OCI-LY1 (cell line): ENCODE measurements around the gene ARHGAP32.

ENCODE experiments used
- H2AFZ ChIP-seq: fragments of 200-600 bp; sonication (generic), shearing (Covaris generic); 2 replicates; pipeline ENCODE4 v1.6.0; 2014; ENCODE audit warnings: antibody characterized with exemption, mild to moderate bottlenecking, low read length
- H3F3A ChIP-seq: fragments of 200-600 bp; sonication (generic), shearing (Covaris generic); 2 replicates; pipeline ENCODE4 v1.6.0; 2014; ENCODE audit warnings: mild to moderate bottlenecking, antibody characterized with exemption, low read length, moderate library complexity; ENCODE audit not compliant: insufficient read depth
- H3K27ac ChIP-seq: fragments of 200-600 bp; sonication (generic); 2 replicates; pipeline ENCODE4 v1.5.1; 2014; ENCODE audit warnings: low read length, mixed run types, mild to moderate bottlenecking, low read depth; ENCODE audit not compliant: poor library complexity, severe bottlenecking
- H3K27me3 ChIP-seq: fragments of 200-600 bp; sonication (generic); 2 replicates; pipeline ENCODE4 v1.6.0; 2014; ENCODE audit warnings: antibody characterized with exemption, mild to moderate bottlenecking, low read length, moderate library complexity; ENCODE audit not compliant: insufficient read depth
- H3K36me3 ChIP-seq: fragments of 200-600 bp; sonication (generic); 2 replicates; pipeline ENCODE4 v1.6.1; 2014; ENCODE audit warnings: mild to moderate bottlenecking, antibody characterized with exemption, low read length, moderate library complexity, mixed read lengths; ENCODE audit not compliant: insufficient read depth
- H3K4me1 ChIP-seq: fragments of 200-600 bp; sonication (generic); 2 replicates; pipeline ENCODE4 v1.5.1; 2014; ENCODE audit warnings: mild to moderate bottlenecking, low read length, moderate library complexity; ENCODE audit not compliant: insufficient read depth, severe bottlenecking
- H3K4me2 ChIP-seq: fragments of 200-600 bp; sonication (generic), shearing (Covaris generic); 2 replicates; pipeline ENCODE4 v1.6.1; 2014; ENCODE audit warnings: low read length
- H3K4me3 ChIP-seq: fragments of 200-600 bp; sonication (generic); 2 replicates; pipeline ENCODE4 v1.5.1; 2014; ENCODE audit warnings: low read length, low read depth, mild to moderate bottlenecking, mixed read lengths; ENCODE audit not compliant: poor library complexity, severe bottlenecking
- H3K79me2 ChIP-seq: fragments of 200-600 bp; shearing (Covaris generic); 2 replicates; pipeline ENCODE4 v1.6.1; 2016; ENCODE audit warnings: mixed run types, low read length, mixed read lengths; ENCODE audit not compliant: insufficient read depth
- H3K9ac ChIP-seq: fragments of 200-600 bp; sonication (generic), shearing (Covaris generic); 2 replicates; pipeline ENCODE4 v1.6.1; 2014; ENCODE audit warnings: mild to moderate bottlenecking, low read length, mixed read lengths
- H3K9me2 ChIP-seq: fragments of 200-600 bp; sonication (generic), shearing (Covaris generic); 2 replicates; pipeline ENCODE4 v1.6.1; 2014; ENCODE audit warnings: low read depth, mild to moderate bottlenecking, low read length, mixed read lengths
- H3K9me3 ChIP-seq: fragments of 200-600 bp; shearing (Covaris generic); 2 replicates; pipeline ENCODE4 v1.6.1; 2014; ENCODE audit warnings: low read length, mixed read lengths
- H4K20me1 ChIP-seq: fragments of 200-600 bp; sonication (generic), shearing (Covaris generic); 2 replicates; pipeline ENCODE4 v1.6.0; 2016; ENCODE audit warnings: mild to moderate bottlenecking, low read length; ENCODE audit not compliant: insufficient read depth
- CTCF ChIP-seq: fragments of 200-600 bp; sonication (generic), shearing (Covaris generic); IDR thresholded peaks from 2 replicates; pipeline ENCODE4 v1.5.1; 2017; ENCODE audit warnings: mild to moderate bottlenecking, antibody characterized with exemption, low read length, moderate library complexity, mixed read lengths
- EZH2 ChIP-seq: fragments of 200-600 bp; sonication (generic), shearing (Covaris generic); IDR thresholded peaks from 2 replicates; pipeline ENCODE4 v1.8.0; 2017; ENCODE audit warnings: borderline replicate concordance, mixed run types, mild to moderate bottlenecking, antibody characterized with exemption, low read length, moderate library complexity, mixed read lengths

The ARHGAP32 gene

GRCh38 chr11:129215506-129216245, 23.6 kb upstream of the ARHGAP32 start:
- TF ChIP-seq CTCF (no peak), EZH2 (no peak)
- Histone ChIP-seq H3K4me3 (no peak overlapping the region), H3K9me2 (no peaks in the 10 kb centered on the region), H4K20me1 (no peaks in the 10 kb centered on the region), H3K36me3 (no peaks in the 10 kb centered on the region), H3K27ac (no peak overlapping the region), H3K27me3 (no peaks in the 10 kb centered on the region), H3K9ac (no peak overlapping the region), H3K4me1 (no peaks in the 10 kb centered on the region), H2AFZ (no peak overlapping the region), H3F3A (no peaks in the 10 kb centered on the region), H3K9me3 (no peaks in the 10 kb centered on the region), H3K4me2 (no peak overlapping the region), H3K79me2 (no peaks in the 10 kb centered on the region)

GRCh38 chr11:129214710-129215295, 22.7 kb upstream of the ARHGAP32 start:
- no peaks in the 10 kb centered on the region for H3K4me1 ChIP-seq
- no peaks in the 10 kb centered on the region for H3K9me3 ChIP-seq
- no peaks in the 10 kb centered on the region for H3K9me2 ChIP-seq
- no peak overlapping the region for H3K4me3 ChIP-seq
- H3F3A ChIP-seq: no peaks in the 10 kb centered on the region
- no peak overlapping the region for H3K9ac ChIP-seq
- H3K4me2 ChIP-seq: no peak overlapping the region
- H3K27ac ChIP-seq: no peak overlapping the region
- H3K36me3 ChIP-seq: no peaks in the 10 kb centered on the region
- no peaks in the 10 kb centered on the region for H3K27me3 ChIP-seq
- no peaks in the 10 kb centered on the region for H4K20me1 ChIP-seq
- no peaks in the 10 kb centered on the region for H3K79me2 ChIP-seq
- H2AFZ ChIP-seq: no peak overlapping the region
- TF ChIP-seq EZH2 (no peak), CTCF (no peak)

- Histone ChIP-seq H3F3A (no peaks in the 10 kb centered on the region), H3K9me3 (no peaks in the 10 kb centered on the region), H3K4me3 (no peak overlapping the region), H3K27me3 (no peaks in the 10 kb centered on the region), H4K20me1 (no peaks in the 10 kb centered on the region), H3K27ac (no peak overlapping the region), H3K36me3 (no peaks in the 10 kb centered on the region), H3K9me2 (no peaks in the 10 kb centered on the region), H3K79me2 (no peaks in the 10 kb centered on the region), H3K9ac (no peak overlapping the region), H2AFZ (no peak overlapping the region), H3K4me2 (no peak overlapping the region), H3K4me1 (no peaks in the 10 kb centered on the region)
- TF ChIP-seq CTCF (no peak), EZH2 (no peak)
Measured at GRCh38 chr11:129213261-129213660, 21.1 kb upstream of the ARHGAP32 start.
